IMR-90 (cell line): ENCODE measurements around the gene MYH9.

ENCODE experiments used
- CEBPB ChIP-seq: IDR thresholded peaks from 2 replicates; pipeline ENCODE4 v1.6.1; 2012; ENCODE audit warnings: low read depth, low read length, improper control_type of control experiment
- CHD1 ChIP-seq: IDR thresholded peaks from 2 replicates; pipeline ENCODE4 v1.6.1; 2012; ENCODE audit warnings: low read depth, low read length, improper control_type of control experiment
- MAFK ChIP-seq: IDR thresholded peaks from 2 replicates; pipeline ENCODE4 v1.6.1; 2012; ENCODE audit warnings: low read depth, low read length, improper control_type of control experiment
- POLR2A ChIP-seq: IDR thresholded peaks from 2 replicates; pipeline ENCODE4 v1.6.1; 2012; ENCODE audit warnings: mild to moderate bottlenecking, low read depth, low read length
- RAD21 ChIP-seq: IDR thresholded peaks from 2 replicates; pipeline ENCODE4 v1.6.1; 2012; ENCODE audit warnings: low read length, improper control_type of control experiment
- RCOR1 ChIP-seq: IDR thresholded peaks from 2 replicates; pipeline ENCODE4 v1.6.1; 2012; ENCODE audit warnings: mild to moderate bottlenecking, low read length, improper control_type of control experiment; ENCODE audit not compliant: insufficient replicate concordance
- SMC3 ChIP-seq: fragments of 150-350 bp; IDR thresholded peaks from 2 replicates; pipeline ENCODE4 v1.6.1; 2016; ENCODE audit warnings: low read depth, mild to moderate bottlenecking, antibody characterized with exemption, low read length, moderate library complexity
- TF ChIP-seq, protein P1 (sequence below): conservative IDR thresholded peaks from 2 replicates; pipeline ENCODE4 v1.5.1; 2012; ENCODE audit warnings: mild to moderate bottlenecking, low read depth, low read length, improper control_type of control experiment

DNA sequence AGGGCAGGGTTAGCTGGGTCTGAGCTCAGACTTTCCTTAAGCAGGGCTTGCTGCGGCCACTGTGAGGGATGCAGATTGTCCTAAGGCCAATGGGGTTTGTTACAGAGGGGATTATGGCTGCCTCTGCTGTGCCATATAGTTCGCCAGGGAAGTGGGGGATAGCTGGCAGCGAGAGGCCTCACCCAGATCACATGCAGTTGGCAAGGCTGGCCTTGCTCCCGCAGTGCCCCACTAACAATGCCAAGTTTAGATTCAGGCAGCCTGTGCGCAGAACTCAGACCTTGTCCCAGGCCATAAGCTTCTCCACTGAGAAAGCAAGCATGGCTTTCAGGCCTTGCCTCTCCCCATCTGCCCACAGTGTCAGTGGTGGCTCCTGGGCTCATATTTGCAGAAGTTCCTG, 143.8 kb downstream of the MYH9 start:
- TF ChIP-seq, protein P1, sequence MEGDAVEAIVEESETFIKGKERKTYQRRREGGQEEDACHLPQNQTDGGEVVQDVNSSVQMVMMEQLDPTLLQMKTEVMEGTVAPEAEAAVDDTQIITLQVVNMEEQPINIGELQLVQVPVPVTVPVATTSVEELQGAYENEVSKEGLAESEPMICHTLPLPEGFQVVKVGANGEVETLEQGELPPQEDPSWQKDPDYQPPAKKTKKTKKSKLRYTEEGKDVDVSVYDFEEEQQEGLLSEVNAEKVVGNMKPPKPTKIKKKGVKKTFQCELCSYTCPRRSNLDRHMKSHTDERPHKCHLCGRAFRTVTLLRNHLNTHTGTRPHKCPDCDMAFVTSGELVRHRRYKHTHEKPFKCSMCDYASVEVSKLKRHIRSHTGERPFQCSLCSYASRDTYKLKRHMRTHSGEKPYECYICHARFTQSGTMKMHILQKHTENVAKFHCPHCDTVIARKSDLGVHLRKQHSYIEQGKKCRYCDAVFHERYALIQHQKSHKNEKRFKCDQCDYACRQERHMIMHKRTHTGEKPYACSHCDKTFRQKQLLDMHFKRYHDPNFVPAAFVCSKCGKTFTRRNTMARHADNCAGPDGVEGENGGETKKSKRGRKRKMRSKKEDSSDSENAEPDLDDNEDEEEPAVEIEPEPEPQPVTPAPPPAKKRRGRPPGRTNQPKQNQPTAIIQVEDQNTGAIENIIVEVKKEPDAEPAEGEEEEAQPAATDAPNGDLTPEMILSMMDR: no peak
- no peak for TF ChIP-seq MAFK
- TF ChIP-seq POLR2A: no peak
- no peak for TF ChIP-seq CEBPB
- TF ChIP-seq RCOR1: no peak
- TF ChIP-seq RAD21: no peak
- TF ChIP-seq CHD1: no peak
- no peak for TF ChIP-seq SMC3
